ENCODE measurements around the gene ARVCF. TPM values are rescaled to one million over a fixed set of nuclear protein-coding genes. Genes with fewer than 3 reads are reported as not detected.

Gene ARVCF
- total and polyA plus RNA-seq, 8 donors, result 18.2 to 40.3 (median 24.4) TPM

DNA sequence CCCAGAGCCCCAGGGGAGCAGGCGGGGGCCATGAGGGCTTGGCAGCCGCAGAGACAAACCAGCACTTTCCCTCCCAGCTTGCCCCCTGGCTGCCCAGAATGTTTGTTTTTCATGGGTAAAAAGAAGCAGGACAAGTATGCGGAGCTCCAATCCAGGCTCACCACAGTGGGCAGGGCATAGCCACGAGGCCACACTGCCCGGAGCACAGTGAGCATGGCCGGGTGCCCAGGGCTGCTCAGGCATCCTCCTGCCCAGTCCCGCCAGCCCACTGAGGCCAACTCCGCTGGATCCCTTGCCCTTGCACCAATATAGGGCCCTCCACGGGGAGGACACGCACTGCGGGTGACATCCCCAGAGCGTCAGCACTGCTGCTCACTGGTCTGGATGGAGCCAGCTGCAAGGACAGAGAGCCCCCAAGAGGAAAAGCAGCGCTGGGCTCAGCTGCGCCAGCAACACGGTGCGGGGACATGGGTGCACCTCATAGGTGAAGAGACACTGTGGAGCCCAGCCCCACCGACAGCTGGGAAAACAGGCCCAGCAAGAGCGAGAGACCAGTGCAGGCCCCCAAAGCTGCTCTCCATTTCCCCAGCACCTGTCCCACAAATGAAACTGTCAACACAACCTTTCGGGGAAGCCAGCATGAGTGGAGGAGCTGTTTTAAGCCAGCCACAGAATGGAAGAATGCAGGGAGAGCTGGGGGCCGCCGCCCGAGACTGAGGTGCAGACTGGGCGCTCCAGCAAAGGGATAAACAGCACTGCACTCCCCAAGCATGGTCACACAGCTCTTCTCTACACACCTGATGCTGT, 24.8 kb downstream of the ARVCF start:
- Histone ChIP-seq H3K27me3 (no peaks in the 10 kb centered on the region), H3K4me1 (peaks cover 2 to 6% of the 10 kb centered on the region in 2 donors), H3K9me3 (no peaks in the 10 kb centered on the region), H3K4me3 (no peak overlapping the region), H3K36me3 (no peaks in the 10 kb centered on the region), H3K27ac (no peak overlapping the region)
- no peak for TF ChIP-seq CTCF (IDR thresholded peaks at IDR 0.05)
- DNase-seq, result peak in 1 of 4 donors; percentile 66
- intact Hi-C loops (cut with DNase I), result no loop called here
- no peak for ATAC-seq

- H3K9me3 ChIP-seq, result no peaks in the 10 kb centered on the region
- no peak for TF ChIP-seq CTCF (IDR thresholded peaks at IDR 0.05)
- ATAC-seq (no peak), DNase-seq (no peak)
- peaks cover 0 to 4% of the 10 kb centered on the region in 2 donors for H3K27me3 ChIP-seq
- no peaks in the 10 kb centered on the region for H3K36me3 ChIP-seq
- peaks cover 6 to 7% of the 10 kb centered on the region in 2 donors for H3K4me1 ChIP-seq
- intact Hi-C loops (cut with DNase I), result no loop called here
- no peak overlapping the region for H3K27ac ChIP-seq
- no peak overlapping the region for H3K4me3 ChIP-seq
Observed at GRCh38 chr22:19991395-19991644, 25.3 kb downstream of the ARVCF start.

GRCh38 chr22:19990609-19991394, 25.8 kb downstream of the ARVCF start:
- intact Hi-C loops (cut with DNase I), result no loop called here
- ATAC-seq, result no peak

GRCh38 chr22:19990188-19990587, 26.4 kb downstream of the ARVCF start:
- ATAC-seq (no peak), DNase-seq (peak in 1 of 4 donors; percentile 47)
- peaks cover 0 to 8% of the 10 kb centered on the region in 2 donors for H3K27me3 ChIP-seq
- H3K4me1 ChIP-seq, result peaks cover 0 to 18% of the 10 kb centered on the region in 2 donors
- intact Hi-C loops (cut with DNase I), result no loop called here
- H3K27ac ChIP-seq, result no peak overlapping the region
- H3K4me3 ChIP-seq, result no peak overlapping the region
- H3K9me3 ChIP-seq, result no peaks in the 10 kb centered on the region
- TF ChIP-seq CTCF (IDR thresholded peaks at IDR 0.05), result no peak
- no peaks in the 10 kb centered on the region for H3K36me3 ChIP-seq

More at GRCh38 chr22:19990609-19991394, 25.8 kb downstream of the ARVCF start:
- H3K9me3 ChIP-seq, result no peaks in the 10 kb centered on the region
- H3K4me1 ChIP-seq, result peaks cover 5 to 12% of the 10 kb centered on the region in 2 donors
- no peak overlapping the region for H3K4me3 ChIP-seq
- no peaks in the 10 kb centered on the region for H3K36me3 ChIP-seq
- H3K27ac ChIP-seq, result no peak overlapping the region
- peak in 1 of 4 donors; percentile 78 for DNase-seq
- peaks cover 0 to 8% of the 10 kb centered on the region in 2 donors for H3K27me3 ChIP-seq
- no peak for TF ChIP-seq CTCF (IDR thresholded peaks at IDR 0.05)

GRCh38 chr22:19989725-19990067, 26.9 kb downstream of the ARVCF start:
- TF ChIP-seq CTCF (IDR thresholded peaks at IDR 0.05), result no peak
- DNase-seq (peak in 1 of 4 donors; percentile 47), ATAC-seq (no peak)
- H3K27me3 ChIP-seq, result peaks cover 0 to 8% of the 10 kb centered on the region in 2 donors
- no peak overlapping the region for H3K27ac ChIP-seq
- H3K4me3 ChIP-seq, result no peak overlapping the region
- no peaks in the 10 kb centered on the region for H3K9me3 ChIP-seq
- H3K36me3 ChIP-seq, result no peaks in the 10 kb centered on the region
- H3K4me1 ChIP-seq, result peaks cover 0 to 23% of the 10 kb centered on the region in 2 donors
- intact Hi-C loops (cut with DNase I), result no loop called here
